HFF-Myc (cell line): ENCODE measurements around the gene DSC1.

Experiments used
- DNase-seq: peaks from one replicate; pipeline ENCODE4 v3.0.0-alpha.2; 2011; ENCODE audit warnings: low read depth; ENCODE audit errors: extremely low read depth
- H3K4me3 ChIP-seq: replicated peaks from 2 replicates; pipeline ENCODE4 v1.5.1; 2011; ENCODE audit warnings: low read depth, mild to moderate bottlenecking, control low read depth, low read length
- CTCF ChIP-seq: IDR thresholded peaks from 2 replicates; pipeline ENCODE4 v1.5.1; 2012; ENCODE audit warnings: mild to moderate bottlenecking, low read depth, low read length, control low read depth; ENCODE audit errors: missing control alignments

The DSC1 gene

GRCh38 chr18:31206071-31206470 is 43.4 kb upstream of the DSC1 start:
- H3K4me3 ChIP-seq = no peak overlapping the region
- DNase-seq = no peak
- no peak for TF ChIP-seq CTCF

DNA sequence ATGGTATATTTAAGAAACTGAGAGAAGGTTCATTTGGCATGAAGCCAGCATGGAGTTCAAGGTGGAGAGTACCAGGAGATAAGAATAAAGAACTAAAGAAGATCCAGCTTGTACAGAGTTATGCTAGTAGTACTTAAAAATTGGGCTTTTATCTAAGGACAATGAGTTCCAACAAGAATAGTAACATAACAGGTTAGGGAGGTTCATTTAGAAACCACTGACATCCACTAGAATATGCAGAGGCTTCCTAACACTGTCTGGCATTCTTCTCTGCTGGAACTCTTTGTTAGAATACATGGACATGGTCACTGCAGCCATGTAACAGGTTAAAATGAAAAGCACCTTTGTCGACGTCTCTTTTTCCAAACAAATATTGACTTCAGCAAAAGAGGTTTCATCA is 42.6 kb upstream of the DSC1 start:
- no peak for DNase-seq
- no peak for TF ChIP-seq CTCF
- no peak overlapping the region for H3K4me3 ChIP-seq

DNA sequence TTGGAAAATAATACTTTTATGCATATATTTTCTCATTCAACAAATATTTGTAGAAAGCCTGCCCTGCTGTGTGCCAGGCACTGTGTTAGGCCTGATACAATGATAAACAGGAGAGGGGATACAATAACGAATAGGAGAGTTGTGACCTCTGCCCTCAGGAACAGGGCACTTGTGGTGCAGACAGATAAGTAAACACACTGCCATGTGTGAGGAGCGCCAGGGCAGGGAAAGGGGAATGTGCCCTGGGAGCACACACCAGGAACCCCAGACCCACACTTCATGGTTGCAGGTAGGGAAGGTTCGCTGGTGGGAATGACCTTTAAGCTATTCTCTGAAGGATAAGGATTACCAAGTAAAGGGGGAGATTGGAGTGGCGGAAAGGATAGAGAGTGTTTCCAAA is 42.2 kb upstream of the DSC1 start:
- DNase-seq = no peak
- H3K4me3 ChIP-seq = no peak overlapping the region
- no peak for TF ChIP-seq CTCF

DNA sequence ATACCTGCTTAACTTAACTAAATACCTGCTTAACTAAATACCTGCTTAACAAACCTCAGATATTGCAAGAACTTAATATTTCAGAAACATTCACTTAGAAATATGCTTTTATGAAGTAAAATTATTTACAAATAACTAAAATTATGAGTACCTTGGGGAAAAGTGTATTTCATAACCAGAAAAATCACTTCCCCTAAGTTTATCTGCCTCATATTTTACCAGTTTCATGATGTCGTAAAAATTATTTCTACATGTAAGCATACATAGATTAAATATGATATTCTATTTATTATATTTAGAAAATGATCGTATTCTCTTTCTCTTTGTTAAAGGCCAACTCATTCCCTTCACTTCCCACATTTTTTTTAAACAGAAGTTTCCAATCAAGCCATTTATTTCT is 41.5 kb upstream of the DSC1 start:
- no peak for DNase-seq
- no peak overlapping the region for H3K4me3 ChIP-seq
- no peak for TF ChIP-seq CTCF

- H3K4me3 ChIP-seq = no peak overlapping the region
- DNase-seq = no peak
- TF ChIP-seq CTCF = no peak
Observed at GRCh38 chr18:31203794-31204148, 41.1 kb upstream of the DSC1 start.

DNA sequence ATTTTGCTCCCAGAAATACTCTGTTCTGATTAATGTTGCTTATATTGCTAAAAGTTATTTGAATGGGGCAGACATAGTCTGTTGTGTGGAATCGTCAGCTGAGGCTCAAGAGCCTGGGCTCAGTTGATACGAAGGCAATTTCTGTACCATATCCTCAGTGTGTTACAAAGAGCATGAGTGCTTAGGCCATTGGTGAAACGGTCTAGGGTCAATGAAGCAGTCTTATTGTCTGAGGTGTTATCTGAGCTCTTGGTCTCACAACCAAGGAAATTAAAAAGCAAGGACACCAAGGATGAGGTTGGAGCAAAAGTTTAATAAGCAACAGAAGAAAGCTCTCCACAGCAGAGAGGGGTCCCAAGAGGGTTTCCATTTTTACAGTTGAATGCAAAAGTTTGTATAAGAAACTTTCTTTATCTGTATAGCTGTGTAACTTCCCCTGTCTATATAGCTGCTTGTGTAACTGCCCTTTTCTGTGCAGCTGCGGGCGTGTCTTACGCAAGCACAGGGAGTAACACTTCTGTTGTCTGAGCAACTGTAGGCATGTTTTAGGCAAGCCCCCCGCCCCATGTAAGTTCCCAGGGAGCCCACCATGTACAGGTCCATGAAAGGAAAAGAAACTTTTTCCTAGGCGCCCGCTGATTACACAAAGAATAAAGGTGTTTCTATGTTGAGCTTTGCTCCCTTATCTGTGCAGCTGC is 40.6 kb upstream of the DSC1 start:
- TF ChIP-seq CTCF = no peak
- no peak overlapping the region for H3K4me3 ChIP-seq
- no peak for DNase-seq

DNA sequence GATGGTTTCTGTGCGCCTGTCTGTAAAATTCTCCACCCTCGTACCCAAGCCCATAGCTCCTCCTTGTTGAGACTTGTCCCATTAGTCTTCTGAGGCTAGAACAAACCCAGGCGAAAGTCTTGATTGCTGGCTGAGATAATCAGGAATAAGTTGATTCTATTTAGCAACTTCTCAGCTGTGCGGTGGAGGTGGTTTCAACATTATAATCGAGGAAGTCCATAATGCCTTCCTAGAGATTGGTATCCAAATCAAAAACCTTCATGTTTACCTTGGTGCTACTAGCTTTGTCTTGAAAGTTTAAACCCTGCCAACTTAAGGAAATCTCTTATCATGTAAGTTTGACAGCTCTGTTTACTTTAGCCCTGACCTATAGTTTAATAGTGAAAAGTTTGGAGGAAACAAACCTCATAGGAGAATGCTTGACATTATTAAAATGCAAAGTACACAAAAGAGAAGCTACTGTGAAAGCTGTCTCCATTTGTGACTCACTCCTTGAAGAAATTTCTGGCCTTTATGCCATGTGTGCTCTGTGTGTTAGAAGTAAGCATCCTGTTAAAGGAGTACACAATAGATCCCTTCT is 36.6 kb upstream of the DSC1 start:
- DNase-seq = no peak
- no peak for TF ChIP-seq CTCF
- H3K4me3 ChIP-seq = no peak overlapping the region
